Measurements from ENCODE around the gene EID3.
"Not testable (repeated sequence)": the region's sequence is repeated elsewhere in the genome, so short reads cannot be mapped to it uniquely, and the experiment has no call there.

Gene EID3

DNA sequence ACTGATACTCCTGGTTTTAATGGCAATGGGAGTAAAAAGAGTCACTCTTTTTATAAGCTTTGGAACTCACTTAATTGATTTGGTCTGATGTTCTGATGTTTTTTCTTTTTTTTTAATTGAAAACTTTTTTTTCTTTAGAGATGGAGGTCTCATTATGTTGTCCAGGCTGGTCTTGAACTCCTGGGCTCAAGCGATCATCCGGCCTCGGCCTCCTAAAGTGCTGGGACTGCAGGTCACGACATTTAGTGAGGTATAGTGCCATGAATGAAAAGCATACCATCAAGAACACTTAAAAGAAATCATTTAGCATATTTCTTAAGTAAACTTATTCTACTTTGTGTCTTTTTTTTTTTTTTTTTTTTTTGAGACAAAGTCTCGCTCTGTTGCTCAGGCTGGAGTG is 12.7 kb upstream of the EID3 start:
- DNase-seq: no peak

DNA sequence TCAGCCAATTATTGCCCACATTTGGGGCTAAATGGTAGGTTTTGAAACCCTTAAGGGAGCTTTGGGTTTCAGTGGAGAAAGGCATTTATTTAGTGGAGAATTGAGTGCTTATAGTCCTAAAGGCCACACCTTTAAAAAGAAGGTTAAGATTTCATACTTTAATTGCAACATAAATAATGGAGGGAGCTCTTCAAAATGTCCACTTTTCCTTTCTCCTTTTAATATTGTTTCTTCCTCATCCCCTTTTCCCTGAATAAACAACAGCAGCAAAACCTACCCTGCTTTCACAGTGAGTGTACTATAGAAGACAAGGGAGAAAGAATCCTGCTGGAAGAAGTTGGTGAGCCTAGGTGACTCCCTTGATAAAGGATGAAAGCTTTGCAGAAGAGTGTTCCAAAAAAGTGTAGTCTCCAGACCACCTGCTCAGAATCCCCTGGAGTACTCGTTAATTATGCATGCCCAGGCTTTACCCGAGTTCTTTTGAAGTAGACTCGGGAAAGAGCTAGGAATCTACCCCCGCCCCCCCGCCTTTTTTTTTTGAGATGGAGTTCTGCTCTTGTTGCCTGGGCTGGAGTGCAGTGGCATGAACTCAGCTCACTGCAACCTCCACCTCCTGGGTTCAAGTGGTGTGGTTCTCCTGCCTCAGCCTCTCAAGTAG is 11.5 kb upstream of the EID3 start:
- DNase-seq: no peak

GRCh38 chr12:104292872-104293794 is 10.4 kb upstream of the EID3 start:
- DNase-seq: no peak

- DNase-seq: not testable (repeated sequence)
Measured at GRCh38 chr12:104294158-104294859, 9.2 kb upstream of the EID3 start.

DNA sequence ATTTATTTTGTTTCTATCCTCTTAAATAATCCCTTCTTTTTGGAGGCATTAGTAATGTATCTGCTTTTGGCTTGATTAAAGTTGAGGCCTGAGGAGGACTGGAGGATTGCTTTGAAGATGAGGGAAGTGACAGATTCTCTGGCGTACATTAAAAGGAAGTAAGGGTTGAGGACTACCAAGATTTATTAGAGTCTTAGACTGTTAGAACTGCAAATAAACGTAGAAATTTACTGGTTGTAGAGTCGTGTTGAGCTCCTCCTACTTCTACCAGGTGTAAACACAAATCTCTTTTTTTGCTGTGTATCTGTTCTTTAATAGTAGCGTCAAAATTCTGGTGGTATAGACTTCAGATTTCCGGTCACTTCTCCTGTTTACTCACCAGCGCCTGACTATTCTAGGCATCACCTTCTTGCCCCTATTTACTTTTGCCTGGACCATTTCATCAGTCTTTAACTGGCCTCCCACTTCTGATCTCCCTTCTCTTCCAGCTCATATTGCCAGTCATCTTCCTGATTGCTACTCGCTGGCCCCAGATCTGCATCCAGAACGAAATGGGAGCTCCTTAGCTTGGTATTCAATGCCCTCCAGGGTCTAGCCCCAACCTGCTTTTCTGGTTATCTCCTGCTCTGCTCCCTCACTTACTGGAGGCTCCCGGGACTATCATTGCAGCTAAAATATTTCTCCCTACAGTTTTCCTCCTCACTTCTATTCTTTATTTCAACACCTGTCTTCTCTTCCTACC is 8.4 kb upstream of the EID3 start:
- DNase-seq: no peak

DNA sequence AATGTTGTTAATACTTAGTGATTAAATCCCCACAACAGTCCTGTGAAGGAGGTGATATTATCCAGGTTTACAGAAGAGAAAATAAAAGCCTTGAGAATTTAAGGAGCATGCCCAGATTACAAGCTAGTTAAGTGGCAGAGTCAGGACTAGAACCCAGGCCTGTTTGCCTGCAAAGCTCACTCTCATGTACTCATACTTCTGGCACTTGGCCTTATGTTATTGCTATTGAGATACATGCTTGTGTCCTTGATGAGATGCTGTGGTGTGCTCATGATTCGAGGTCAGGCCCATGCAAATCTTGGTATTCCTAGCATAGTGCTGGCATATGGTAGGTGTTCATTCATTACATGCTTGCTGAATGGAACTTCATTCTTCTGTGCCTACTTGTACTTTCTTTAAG is 7.6 kb upstream of the EID3 start:
- DNase-seq: no peak

DNA sequence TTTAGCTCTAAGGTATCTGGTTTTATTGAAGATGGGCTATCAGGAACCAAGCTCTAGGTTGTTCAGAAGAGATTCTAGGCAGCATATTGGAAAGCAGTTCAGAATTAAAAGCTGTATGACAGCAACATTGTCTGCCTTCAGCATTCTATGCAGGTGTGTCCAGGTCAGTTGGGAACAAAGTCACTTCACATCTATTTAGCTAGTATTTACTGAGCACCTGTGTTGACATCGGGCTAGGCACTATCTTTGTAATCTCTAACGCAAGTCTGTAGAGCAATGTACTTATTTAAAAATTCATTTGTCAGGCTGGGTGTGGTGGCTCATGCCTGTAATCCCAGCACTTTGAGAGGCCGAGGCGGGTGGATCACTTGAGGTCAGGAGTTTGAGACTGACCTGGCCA is 6.8 kb upstream of the EID3 start:
- DNase-seq: no peak

DNA sequence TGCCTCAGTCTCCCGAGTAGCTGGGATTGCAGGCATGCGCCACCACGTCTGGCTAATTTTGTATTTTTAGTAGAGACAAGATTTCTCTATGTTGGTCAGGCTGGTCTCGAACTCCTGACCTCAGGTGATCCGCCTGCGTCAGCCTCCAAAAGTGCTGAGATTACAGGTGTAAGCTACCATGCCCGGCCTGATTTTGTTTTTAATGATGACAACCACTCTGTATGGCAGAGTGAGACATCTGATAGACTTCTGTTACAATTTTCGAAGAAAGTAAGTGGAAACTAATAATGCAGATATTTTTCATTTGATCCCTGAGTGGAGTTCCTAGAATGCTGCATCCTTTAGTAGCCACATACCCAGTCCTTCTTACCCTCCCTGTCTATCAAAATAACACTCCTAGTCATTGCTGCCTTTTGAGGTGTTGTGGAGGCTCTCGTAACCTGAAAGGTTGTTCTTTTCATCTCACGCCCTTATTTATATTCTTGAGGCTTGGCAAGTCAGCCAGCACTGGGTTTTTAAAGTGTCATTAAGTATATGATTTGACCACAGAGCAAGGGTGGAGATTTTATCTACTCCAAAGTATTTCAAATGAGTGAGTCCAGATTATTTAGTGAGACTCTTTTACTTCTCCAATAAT is 5.9 kb upstream of the EID3 start:
- no peak for DNase-seq

- DNase-seq: no peak
Measured at GRCh38 chr12:104299842-104300481, 3.6 kb upstream of the EID3 start.

GRCh38 chr12:104304261-104305009 is 896 bp downstream of the EID3 start:
- DNase-seq: no peak

DNA sequence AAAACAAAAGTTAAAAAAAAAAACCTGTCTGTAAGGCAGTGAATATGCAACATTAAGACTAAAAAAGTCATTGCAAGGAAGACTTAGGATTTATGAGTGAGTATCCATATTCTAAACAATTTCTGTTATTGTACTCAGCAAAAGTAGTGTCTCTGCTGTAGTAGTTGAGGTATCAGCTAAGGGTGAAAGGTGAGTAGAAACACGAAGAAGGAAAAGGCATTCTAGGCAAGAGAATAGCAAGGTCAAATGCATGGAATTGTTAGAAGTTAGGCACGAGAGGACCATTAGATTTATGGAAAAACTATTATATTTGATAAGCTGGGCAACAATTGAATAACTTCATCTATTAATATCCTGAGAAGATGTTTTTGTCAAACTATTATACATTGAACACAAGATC is 1.8 kb downstream of the EID3 start:
- DNase-seq: no peak

GRCh38 chr12:104306376-104306775 is 2.8 kb downstream of the EID3 start:
- no peak for DNase-seq

DNA sequence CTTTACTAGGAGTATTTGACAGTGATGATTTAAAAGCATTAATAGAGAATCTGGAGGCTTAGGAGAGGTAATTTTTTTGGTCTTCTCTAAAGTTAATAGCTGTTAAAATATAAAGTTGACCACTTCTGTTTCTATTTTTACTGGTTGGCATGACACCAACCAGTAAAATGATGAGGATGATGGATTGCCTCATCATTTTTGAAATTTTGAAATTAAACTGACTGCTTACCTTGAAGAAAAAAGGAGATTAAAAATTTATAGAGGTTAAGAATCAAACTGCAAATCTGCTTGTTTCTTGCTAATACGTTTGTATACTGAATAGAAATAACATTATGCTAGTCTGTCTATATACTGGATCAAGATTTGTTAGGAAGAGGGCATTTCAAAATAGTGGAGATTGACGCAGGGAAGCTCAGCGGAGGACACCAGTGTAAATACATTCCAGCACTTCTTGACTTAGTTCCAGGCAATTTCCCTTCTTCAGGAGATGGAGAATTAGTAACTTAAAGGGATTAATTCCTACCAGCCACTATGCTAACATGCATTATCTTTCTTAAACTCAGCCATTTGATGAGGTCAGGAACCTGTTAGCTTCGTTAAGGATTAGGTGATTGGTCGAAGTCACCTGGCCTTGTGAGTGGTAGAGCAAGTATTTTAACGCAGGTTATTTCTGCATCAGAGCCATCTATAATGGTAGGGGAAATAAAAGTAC is 3.6 kb downstream of the EID3 start:
- no peak for DNase-seq

GRCh38 chr12:104307655-104308000 is 4.1 kb downstream of the EID3 start:
- DNase-seq: no peak

GRCh38 chr12:104309446-104309993 is 6.0 kb downstream of the EID3 start:
- DNase-seq: no peak

DNA sequence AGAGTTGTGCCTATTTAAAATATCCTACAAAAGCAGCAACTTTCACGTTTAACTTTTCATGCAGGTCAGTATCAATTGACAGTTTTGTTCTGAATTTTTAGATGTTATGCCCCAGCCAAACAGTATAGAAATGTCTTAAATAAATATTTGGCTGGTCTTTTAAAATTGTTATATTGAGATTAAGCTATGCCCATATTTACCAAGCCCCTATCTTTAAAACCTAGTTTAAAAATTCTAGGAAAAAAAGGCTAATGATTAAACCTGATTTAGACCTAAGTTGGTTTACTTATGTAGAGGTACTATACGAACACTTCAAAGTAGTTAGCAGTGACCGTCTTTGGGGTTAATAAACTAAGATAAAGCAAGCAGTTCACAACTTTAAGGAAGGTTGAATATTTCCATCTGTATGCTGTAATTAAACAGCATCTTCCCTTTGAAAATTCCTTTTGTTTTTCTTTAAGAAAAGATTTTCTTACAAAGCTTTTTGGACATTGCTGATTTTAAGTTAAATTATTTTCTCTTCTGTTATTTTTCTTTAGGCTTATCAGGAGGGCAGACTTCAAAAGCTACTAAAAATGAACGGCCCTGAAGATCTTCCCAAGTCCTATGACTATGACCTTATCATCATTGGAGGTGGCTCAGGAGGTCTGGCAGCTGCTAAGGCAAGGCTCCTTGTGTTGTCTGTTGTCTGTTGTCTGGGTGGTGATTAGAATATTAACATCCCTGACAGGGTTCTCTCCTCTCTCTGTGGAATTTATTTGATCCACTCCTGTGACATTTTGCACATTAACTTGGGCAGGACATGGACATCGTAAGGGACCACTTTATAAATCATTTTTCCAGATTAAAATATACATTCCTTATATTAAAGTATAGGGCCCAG is 7.5 kb downstream of the EID3 start:
- no peak for DNase-seq

DNA sequence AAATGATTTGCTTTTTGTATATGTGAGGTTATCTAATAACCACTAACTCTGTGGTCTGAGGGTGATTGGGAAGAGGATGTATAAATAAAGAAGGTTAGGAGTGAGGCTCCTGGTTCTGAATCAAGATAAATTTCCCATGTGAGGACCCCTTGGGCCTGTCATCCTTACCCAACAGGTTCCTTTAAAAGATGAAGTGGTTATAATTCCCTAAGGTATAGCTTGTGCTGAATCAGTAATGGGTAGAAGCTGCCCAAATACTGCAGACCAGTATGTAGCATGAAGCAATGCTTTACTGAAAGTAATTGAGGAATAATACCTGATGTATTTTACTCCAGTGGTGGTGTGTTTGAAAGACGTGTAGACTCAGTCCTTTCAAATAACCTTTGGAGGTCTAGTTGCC is 8.7 kb downstream of the EID3 start:
- no peak for DNase-seq

- no peak for DNase-seq
Measured at GRCh38 chr12:104312654-104313053, 9.1 kb downstream of the EID3 start.

GRCh38 chr12:104313568-104314241 is 10.2 kb downstream of the EID3 start:
- no peak for DNase-seq
